Mesendoderm (in vitro differentiated cells): ENCODE measurements around the gene DIP2B.

Source experiments
- DNase-seq: peaks from one replicate; pipeline ENCODE4 v3.0.0; 2013
- H2AK5ac ChIP-seq: 2 replicates; pipeline ENCODE4 v1.6.1; 2013; ENCODE audit warnings: low read length, inconsistent platforms
- H2BK120ac ChIP-seq: 2 replicates; pipeline ENCODE4 v1.6.1; 2013; ENCODE audit warnings: low read depth, mild to moderate bottlenecking, low read length, moderate library complexity, mixed read lengths
- H2BK15ac ChIP-seq: replicated peaks from 2 replicates; pipeline ENCODE4 v1.6.1; 2013; ENCODE audit warnings: low read depth, mild to moderate bottlenecking, moderate library complexity
- H2BK5ac ChIP-seq: 2 replicates; pipeline ENCODE4 v1.6.1; 2013; ENCODE audit warnings: low read length, inconsistent platforms
- H3K18ac ChIP-seq: 2 replicates; pipeline ENCODE4 v1.6.1; 2013; ENCODE audit warnings: mild to moderate bottlenecking, low read length, mixed read lengths
- H3K23ac ChIP-seq: one replicate; pipeline ENCODE4 v1.6.1; 2013; ENCODE audit warnings: low read length
- H3K27ac ChIP-seq: 2 replicates; pipeline ENCODE4 v1.5.1; 2013; ENCODE audit warnings: low read depth, mild to moderate bottlenecking, inconsistent platforms, low read length, moderate library complexity
- H3K27me3 ChIP-seq: 2 replicates; pipeline ENCODE4 v1.6.1; 2013; ENCODE audit warnings: low read length, control low read depth, mild to moderate bottlenecking, inconsistent platforms; ENCODE audit not compliant: insufficient read depth, poor library complexity
- H3K36me3 ChIP-seq: 2 replicates; pipeline ENCODE4 v1.6.1; 2013; ENCODE audit warnings: low read length, inconsistent platforms; ENCODE audit not compliant: control insufficient read depth, insufficient read depth
- H3K4ac ChIP-seq: one replicate; pipeline ENCODE4 v1.6.1; 2013; ENCODE audit warnings: low read depth, mild to moderate bottlenecking, low read length, moderate library complexity
- H3K4me1 ChIP-seq: 2 replicates; pipeline ENCODE4 v1.6.1; 2013; ENCODE audit warnings: low read depth, low read length, inconsistent platforms; ENCODE audit not compliant: control insufficient read depth
- H3K4me2 ChIP-seq: 2 replicates; pipeline ENCODE4 v1.6.1; 2013; ENCODE audit warnings: low read length
- H3K4me3 ChIP-seq: 2 replicates; pipeline ENCODE4 v1.5.1; 2013; ENCODE audit warnings: mild to moderate bottlenecking, low read length
- H3K56ac ChIP-seq: one replicate; pipeline ENCODE4 v1.6.1; 2013; ENCODE audit warnings: low read length
- H3K79me1 ChIP-seq: 2 replicates; pipeline ENCODE4 v1.6.1; 2013; ENCODE audit warnings: low read length, inconsistent platforms
- H3K79me2 ChIP-seq: 2 replicates; pipeline ENCODE4 v1.6.1; 2013; ENCODE audit warnings: mild to moderate bottlenecking, low read length; ENCODE audit not compliant: control insufficient read depth, insufficient read depth
- H3K9ac ChIP-seq: 2 replicates; pipeline ENCODE4 v1.6.1; 2013; ENCODE audit warnings: low read length, inconsistent platforms
- H4K5ac ChIP-seq: one replicate; pipeline ENCODE4 v1.6.1; 2013; ENCODE audit warnings: low read length
- H4K8ac ChIP-seq: one replicate; pipeline ENCODE4 v1.6.1; 2013; ENCODE audit warnings: low read depth, mild to moderate bottlenecking, control low read depth, low read length, moderate library complexity
- WGBS: extraction: QIAGEN DNeasy Blood & Tissue Kit; methylation state at CpG from one replicate; pipeline ENCODE4 v1.1.7; 2013; ENCODE audit warnings: low lambda C conversion rate, missing lambda C conversion rate; ENCODE audit not compliant: insufficient coverage; ENCODE audit errors: extremely low coverage; 5-methylcytosine and 5-hydroxymethylcytosine counted together

The DIP2B gene

GRCh38 chr12:50711121-50711520 lies 206.3 kb downstream of the DIP2B start:
- no peaks in the 10 kb centered on the region for H3K79me2 ChIP-seq
- H3K56ac ChIP-seq: no peak overlapping the region
- DNase-seq: no peak
- no peak overlapping the region for H4K8ac ChIP-seq
- H3K9ac ChIP-seq: no peak overlapping the region
- peaks cover 2% of the 10 kb centered on the region for H3K36me3 ChIP-seq
- no peak overlapping the region for H2BK5ac ChIP-seq
- WGBS: no CpG with 5 or more reads among the region's 6 CpGs
- no peak overlapping the region for H3K27ac ChIP-seq
- no peak overlapping the region for H2BK120ac ChIP-seq
- H2AK5ac ChIP-seq: no peak overlapping the region
- H3K79me1 ChIP-seq: no peaks in the 10 kb centered on the region
- no peak overlapping the region for H3K18ac ChIP-seq
- no peak overlapping the region for H4K5ac ChIP-seq
- no peaks in the 10 kb centered on the region for H3K4me1 ChIP-seq
- H3K27me3 ChIP-seq: no peaks in the 10 kb centered on the region
- H3K23ac ChIP-seq: no peak overlapping the region
- no peak overlapping the region for H2BK15ac ChIP-seq
- H3K4ac ChIP-seq: no peak overlapping the region
- H3K4me3 ChIP-seq: no peak overlapping the region
- H3K4me2 ChIP-seq: no peak overlapping the region

GRCh38 chr12:50715174-50715573 lies 210.4 kb downstream of the DIP2B start:
- DNase-seq: no peak
- Histone ChIP-seq H4K8ac (no peak overlapping the region), H3K18ac (no peak overlapping the region), H3K79me2 (no peaks in the 10 kb centered on the region), H3K36me3 (peaks cover 4% of the 10 kb centered on the region), H2BK5ac (no peak overlapping the region), H2AK5ac (no peak overlapping the region), H3K23ac (no peak overlapping the region), H2BK120ac (no peak overlapping the region), H3K79me1 (no peaks in the 10 kb centered on the region), H3K4ac (no peak overlapping the region), H3K27me3 (no peaks in the 10 kb centered on the region), H3K9ac (no peak overlapping the region), H3K56ac (no peak overlapping the region), H3K4me1 (no peaks in the 10 kb centered on the region), H3K4me2 (no peak overlapping the region), H3K27ac (no peak overlapping the region), H4K5ac (no peak overlapping the region), H2BK15ac (no peak overlapping the region), H3K4me3 (no peak overlapping the region)
- no CpG with 5 or more reads among the region's 2 CpGs for WGBS

- Histone ChIP-seq H3K27ac (no peak overlapping the region), H3K4me2 (no peak overlapping the region), H2BK120ac (no peak overlapping the region), H3K27me3 (no peaks in the 10 kb centered on the region), H3K79me1 (no peaks in the 10 kb centered on the region), H3K36me3 (peaks cover 4% of the 10 kb centered on the region), H4K5ac (no peak overlapping the region), H2BK15ac (no peak overlapping the region), H3K4ac (no peak overlapping the region), H4K8ac (no peak overlapping the region), H3K9ac (no peak overlapping the region), H2BK5ac (no peak overlapping the region), H3K79me2 (no peaks in the 10 kb centered on the region), H3K4me1 (no peaks in the 10 kb centered on the region), H3K18ac (no peak overlapping the region), H2AK5ac (no peak overlapping the region), H3K23ac (no peak overlapping the region), H3K4me3 (no peak overlapping the region), H3K56ac (no peak overlapping the region)
- no peak for DNase-seq
- WGBS: no CpG with 5 or more reads among the region's 2 CpGs
Observed at GRCh38 chr12:50718760-50719159, 214.0 kb downstream of the DIP2B start.

- H3K79me2 ChIP-seq: no peaks in the 10 kb centered on the region
- H2AK5ac ChIP-seq: no peak overlapping the region
- H3K4ac ChIP-seq: no peak overlapping the region
- no peak overlapping the region for H2BK15ac ChIP-seq
- no peaks in the 10 kb centered on the region for H3K4me1 ChIP-seq
- H3K27ac ChIP-seq: no peak overlapping the region
- H3K4me2 ChIP-seq: no peak overlapping the region
- H3K79me1 ChIP-seq: no peaks in the 10 kb centered on the region
- no peak overlapping the region for H3K9ac ChIP-seq
- no peak overlapping the region for H4K5ac ChIP-seq
- no peak overlapping the region for H2BK5ac ChIP-seq
- H3K23ac ChIP-seq: no peak overlapping the region
- peaks cover 5% of the 10 kb centered on the region for H3K36me3 ChIP-seq
- H3K27me3 ChIP-seq: no peaks in the 10 kb centered on the region
- no CpG with 5 or more reads among the region's 3 CpGs for WGBS
- H3K18ac ChIP-seq: no peak overlapping the region
- no peak for DNase-seq
- H2BK120ac ChIP-seq: no peak overlapping the region
- H4K8ac ChIP-seq: no peak overlapping the region
- no peak overlapping the region for H3K4me3 ChIP-seq
- H3K56ac ChIP-seq: no peak overlapping the region
Observed at GRCh38 chr12:50720085-50720484, 215.3 kb downstream of the DIP2B start.

GRCh38 chr12:50720501-50720900 lies 215.7 kb downstream of the DIP2B start:
- Histone ChIP-seq H3K18ac (no peak overlapping the region), H3K4ac (no peak overlapping the region), H2BK120ac (no peak overlapping the region), H4K8ac (no peak overlapping the region), H3K9ac (no peak overlapping the region), H4K5ac (no peak overlapping the region), H3K27me3 (no peaks in the 10 kb centered on the region), H3K4me1 (no peaks in the 10 kb centered on the region), H3K23ac (no peak overlapping the region), H2AK5ac (no peak overlapping the region), H3K56ac (no peak overlapping the region), H3K79me2 (no peaks in the 10 kb centered on the region), H2BK5ac (no peak overlapping the region), H3K4me2 (no peak overlapping the region), H3K27ac (no peak overlapping the region), H3K36me3 (peaks cover 5% of the 10 kb centered on the region), H3K79me1 (no peaks in the 10 kb centered on the region), H3K4me3 (no peak overlapping the region), H2BK15ac (no peak overlapping the region)
- WGBS: no CpG with 5 or more reads among the region's 5 CpGs
- DNase-seq: no peak

- Histone ChIP-seq H3K9ac (no peak overlapping the region), H2BK120ac (no peak overlapping the region), H3K56ac (no peak overlapping the region)
Observed at GRCh38 chr12:50723865-50724264, 219.1 kb downstream of the DIP2B start.

More at GRCh38 chr12:50723865-50724264, 219.1 kb downstream of the DIP2B start:
- no CpG with 5 or more reads among the region's 1 CpG for WGBS
- peaks cover 3% of the 10 kb centered on the region for H3K36me3 ChIP-seq
- no peak for DNase-seq
- H4K5ac ChIP-seq: no peak overlapping the region
- H3K27me3 ChIP-seq: no peaks in the 10 kb centered on the region
- no peak overlapping the region for H4K8ac ChIP-seq
- no peak overlapping the region for H3K27ac ChIP-seq
- H3K4ac ChIP-seq: no peak overlapping the region
- no peak overlapping the region for H2BK5ac ChIP-seq
- H2BK15ac ChIP-seq: no peak overlapping the region
- no peaks in the 10 kb centered on the region for H3K79me1 ChIP-seq
- no peak overlapping the region for H3K4me3 ChIP-seq
- no peaks in the 10 kb centered on the region for H3K79me2 ChIP-seq
- H3K4me1 ChIP-seq: no peaks in the 10 kb centered on the region
- no peak overlapping the region for H2AK5ac ChIP-seq
- no peak overlapping the region for H3K23ac ChIP-seq
- no peak overlapping the region for H3K4me2 ChIP-seq
- H3K18ac ChIP-seq: no peak overlapping the region
